ENCODE measurements around the gene PHF21B. TPM values are rescaled to one million over a fixed set of nuclear protein-coding genes. Genes with fewer than 3 reads are reported as not detected.

The PHF21B gene
- total and polyA plus RNA-seq, 2 donors (not counting 3 experiments of a cell fraction or from before 2014, with no cell fraction given), result not detected

DNA sequence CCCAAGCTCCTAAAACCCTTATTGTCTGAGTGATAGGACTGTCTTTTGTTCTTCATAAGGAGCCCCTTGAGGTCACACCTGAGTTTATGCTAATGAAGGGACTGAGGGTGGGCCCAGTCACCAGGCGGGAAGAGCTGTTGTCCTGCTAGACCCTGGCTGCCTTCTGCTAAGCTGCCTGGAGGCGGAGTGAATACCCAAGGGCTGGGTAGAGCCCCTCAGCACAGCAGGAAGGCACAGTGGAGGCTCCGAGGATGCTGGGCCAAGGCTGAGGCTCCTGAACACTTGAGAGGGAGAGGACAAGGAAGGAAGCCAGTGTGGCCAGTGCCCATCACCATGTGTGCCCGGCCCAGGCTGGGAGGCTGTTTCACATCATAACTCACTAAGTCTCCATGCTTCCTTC is 4.8 kb upstream of the PHF21B start:
- POLR2A ChIA-PET, result no interaction called here
- no peak for FAIRE-seq
- no peaks in the 10 kb centered on the region for H3K79me2 ChIP-seq (ENCODE audit: control insufficient read depth, insufficient read depth, low read length)
- no peak overlapping the region for H3K9ac ChIP-seq (replicated peaks; ENCODE audit: extremely low read depth, insufficient read depth, low read length)
- no peak overlapping the region for H3K27ac ChIP-seq (ENCODE audit: insufficient read depth, low read depth, low read length)
- TF ChIP-seq MAX (IDR thresholded peaks at IDR 0.05; ENCODE audit: insufficient read depth, insufficient read length), result no peak
- TF ChIP-seq EZH2 (IDR thresholded peaks at IDR 0.05; ENCODE audit: borderline replicate concordance, low read depth, low read length, severe bottlenecking), result no peak
- no peak for TF ChIP-seq GATA2 (IDR thresholded peaks at IDR 0.05; ENCODE audit: insufficient read depth, insufficient read length, low read depth, low read length)
- TF ChIP-seq POLR2AphosphoS5 (IDR thresholded peaks at IDR 0.05; ENCODE audit: insufficient read depth, low read depth, low read length), result no peak
- TF ChIP-seq POLR2A (IDR thresholded peaks at IDR 0.05; ENCODE audit: low read depth, low read length), result no peak
- TF ChIP-seq MYC (IDR thresholded peaks at IDR 0.05; ENCODE audit: low read depth, low read length), result no peak
- TF ChIP-seq, protein P1, sequence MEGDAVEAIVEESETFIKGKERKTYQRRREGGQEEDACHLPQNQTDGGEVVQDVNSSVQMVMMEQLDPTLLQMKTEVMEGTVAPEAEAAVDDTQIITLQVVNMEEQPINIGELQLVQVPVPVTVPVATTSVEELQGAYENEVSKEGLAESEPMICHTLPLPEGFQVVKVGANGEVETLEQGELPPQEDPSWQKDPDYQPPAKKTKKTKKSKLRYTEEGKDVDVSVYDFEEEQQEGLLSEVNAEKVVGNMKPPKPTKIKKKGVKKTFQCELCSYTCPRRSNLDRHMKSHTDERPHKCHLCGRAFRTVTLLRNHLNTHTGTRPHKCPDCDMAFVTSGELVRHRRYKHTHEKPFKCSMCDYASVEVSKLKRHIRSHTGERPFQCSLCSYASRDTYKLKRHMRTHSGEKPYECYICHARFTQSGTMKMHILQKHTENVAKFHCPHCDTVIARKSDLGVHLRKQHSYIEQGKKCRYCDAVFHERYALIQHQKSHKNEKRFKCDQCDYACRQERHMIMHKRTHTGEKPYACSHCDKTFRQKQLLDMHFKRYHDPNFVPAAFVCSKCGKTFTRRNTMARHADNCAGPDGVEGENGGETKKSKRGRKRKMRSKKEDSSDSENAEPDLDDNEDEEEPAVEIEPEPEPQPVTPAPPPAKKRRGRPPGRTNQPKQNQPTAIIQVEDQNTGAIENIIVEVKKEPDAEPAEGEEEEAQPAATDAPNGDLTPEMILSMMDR (IDR thresholded peaks at IDR 0.05; ENCODE audit: extremely low read depth in 1 of 2, insufficient read depth in 1 of 2, low read depth in 1 of 2, low read length in 2 of 2), result no peak
- TF ChIP-seq JUN (IDR thresholded peaks at IDR 0.05; ENCODE audit: borderline replicate concordance, insufficient read depth, insufficient read length, low read depth), result no peak
- TF ChIP-seq FOS (IDR thresholded peaks at IDR 0.05; ENCODE audit: borderline replicate concordance, insufficient read depth, low read length), result no peak
- H4K20me1 ChIP-seq (replicated peaks; ENCODE audit: control insufficient read depth, extremely low read depth, insufficient read depth, low read length), result no peaks in the 10 kb centered on the region
- H3K9me3 ChIP-seq (replicated peaks; ENCODE audit: control insufficient read depth, insufficient read depth, low read length), result no peaks in the 10 kb centered on the region
- intact Hi-C loops (cut with micrococcal nuclease), result no loop called here
- H3K4me2 ChIP-seq (ENCODE audit: insufficient read depth, low read length), result no peak overlapping the region
- no peak for DNase-seq (ENCODE audit: low read depth, low spot score)
- BruUV-seq (replicated peaks), result no TSS peak
- no peak overlapping the region for H2AFZ ChIP-seq (ENCODE audit: low read depth, low read length)
- H3K4me3 ChIP-seq (replicated peaks in 1 of 3; ENCODE audit: insufficient read depth in 1 of 3, low read depth in 1 of 3, low read length in 3 of 3), result no peak overlapping the region
- peaks cover 5% of the 10 kb centered on the region for H3K4me1 ChIP-seq (ENCODE audit: control insufficient read depth, extremely low read depth, insufficient read depth, low read length)
- CTCF ChIA-PET, result interaction anchor here (1.7 kb wide), 1 partner anchor 10 kb away, joined by 5 read pairs; no protein-coding TSS in a partner anchor
- peaks cover 14 to 19% of the 10 kb centered on the region in 2 experiments for H3K27me3 ChIP-seq (ENCODE audit: control insufficient read depth in 2 of 2, insufficient read depth in 2 of 2, low read length in 2 of 2)
- no peaks in the 10 kb centered on the region for H3K9me1 ChIP-seq (replicated peaks; ENCODE audit: control insufficient read depth, extremely low read depth, insufficient read depth, low read length)
- dilution Hi-C loops (cut with MboI; ENCODE audit: extremely low pct_ligation_motif_present, low sequenced_read_pairs), result no loop called here
- H3K36me3 ChIP-seq (ENCODE audit: control insufficient read depth in 2 of 2, extremely low read depth in 1 of 2, insufficient read depth in 2 of 2, low read length in 2 of 2), result no peaks in the 10 kb centered on the region
